Measurements from ENCODE around the gene TMEM127. TPM values are rescaled to one million over a fixed set of nuclear protein-coding genes. Genes with fewer than 3 reads are reported as not detected.

The TMEM127 gene
- polyA plus RNA-seq, 3 donors: 72.3 to 107 (median 78.5) TPM

DNA sequence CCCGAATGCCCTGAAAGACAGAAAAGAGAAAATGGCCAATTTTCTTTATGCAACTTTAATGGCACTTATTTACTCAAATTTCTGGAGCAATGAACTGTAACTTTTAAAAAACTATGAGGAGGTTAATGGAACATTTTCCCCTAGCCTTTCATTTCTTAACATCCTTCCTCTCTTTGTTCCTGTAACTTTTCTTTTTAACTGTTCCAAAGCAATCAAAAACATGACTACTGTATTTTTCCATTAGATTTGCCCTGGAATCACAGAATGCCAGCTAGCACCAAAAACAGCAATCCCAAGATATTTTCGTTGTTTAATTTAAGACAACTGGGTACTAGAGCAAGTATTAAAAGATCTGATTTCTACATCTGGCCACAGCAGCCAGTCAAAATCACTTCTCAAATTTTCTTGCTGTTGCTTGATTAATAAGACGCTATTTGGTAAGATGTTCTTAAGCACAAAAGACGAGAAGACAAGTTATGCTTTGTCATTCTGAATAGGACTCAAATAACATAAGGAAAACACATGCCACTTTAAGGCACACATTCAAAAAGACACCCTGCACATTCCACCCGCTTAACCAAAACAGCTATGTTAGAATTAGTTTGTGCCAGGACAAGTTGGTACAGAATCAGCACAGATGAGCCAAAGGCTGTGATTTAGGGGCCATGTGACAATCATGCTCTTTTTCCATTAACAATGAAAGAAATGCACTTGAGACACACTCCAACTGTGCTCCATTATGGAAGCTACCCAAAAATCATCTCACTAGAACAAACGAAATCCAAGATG, 60.8 kb downstream of the TMEM127 start:
- Histone ChIP-seq H2AFZ (ENCODE audit: insufficient read depth, low read depth, low read length, poor library complexity, severe bottlenecking) (no peak overlapping the region), H3K9ac (ENCODE audit: insufficient read depth, low read length, poor library complexity, severe bottlenecking) (no peak overlapping the region), H3K4me2 (replicated peaks; ENCODE audit: extremely low read depth, low read length, poor library complexity, severe bottlenecking) (peak overlapping the region; percentile 42), H3K27me3 (ENCODE audit: control insufficient read depth in 2 of 2, insufficient read depth in 2 of 2, low read length in 2 of 2) (no peaks in the 10 kb centered on the region), H4K20me1 (ENCODE audit: insufficient read depth, low read length) (peaks cover 71% of the 10 kb centered on the region), H3K27ac (ENCODE audit: low read depth in 1 of 2, low read length in 2 of 2) (peak overlapping the region in 1 of 2 donors; percentile 68), H3K4me1 (ENCODE audit: control insufficient read depth in 1 of 2, insufficient read depth in 2 of 2, low read length in 2 of 2) (peaks cover 62 to 64% of the 10 kb centered on the region in 2 donors), H3K9me3 (replicated peaks in 1 of 2; ENCODE audit: control insufficient read depth in 1 of 2, insufficient read depth in 1 of 2, low read length in 2 of 2) (no peaks in the 10 kb centered on the region), H3K4me3 (replicated peaks in 1 of 3; ENCODE audit: low read depth in 2 of 3, low read length in 3 of 3) (peak overlapping the region in 1 of 3 experiments; percentile 24), H3K36me3 (replicated peaks in 1 of 2; ENCODE audit: control insufficient read depth in 1 of 2, insufficient read depth in 2 of 2, low read length in 2 of 2) (no peaks in the 10 kb centered on the region), H3K79me2 (ENCODE audit: insufficient read depth, low read length) (peaks cover 94% of the 10 kb centered on the region)
- Mint-ChIP-seq H3K36me3 (peaks cover 9 to 25% of the 10 kb centered on the region in 2 donors), H3K9me3 (no peaks in the 10 kb centered on the region), H3K4me3 (peak overlapping the region; percentile 21 to 71), H3K27me3 (ENCODE audit: low read depth in 3 of 3) (peaks cover 0 to 1% (median 0%) of the 10 kb centered on the region in 3 donors), H3K27ac (peak overlapping the region; percentile 77 to 90 (median 87)), H3K4me1 (peaks cover 75% of the 10 kb centered on the region)
- TF ChIP-seq, protein P1, sequence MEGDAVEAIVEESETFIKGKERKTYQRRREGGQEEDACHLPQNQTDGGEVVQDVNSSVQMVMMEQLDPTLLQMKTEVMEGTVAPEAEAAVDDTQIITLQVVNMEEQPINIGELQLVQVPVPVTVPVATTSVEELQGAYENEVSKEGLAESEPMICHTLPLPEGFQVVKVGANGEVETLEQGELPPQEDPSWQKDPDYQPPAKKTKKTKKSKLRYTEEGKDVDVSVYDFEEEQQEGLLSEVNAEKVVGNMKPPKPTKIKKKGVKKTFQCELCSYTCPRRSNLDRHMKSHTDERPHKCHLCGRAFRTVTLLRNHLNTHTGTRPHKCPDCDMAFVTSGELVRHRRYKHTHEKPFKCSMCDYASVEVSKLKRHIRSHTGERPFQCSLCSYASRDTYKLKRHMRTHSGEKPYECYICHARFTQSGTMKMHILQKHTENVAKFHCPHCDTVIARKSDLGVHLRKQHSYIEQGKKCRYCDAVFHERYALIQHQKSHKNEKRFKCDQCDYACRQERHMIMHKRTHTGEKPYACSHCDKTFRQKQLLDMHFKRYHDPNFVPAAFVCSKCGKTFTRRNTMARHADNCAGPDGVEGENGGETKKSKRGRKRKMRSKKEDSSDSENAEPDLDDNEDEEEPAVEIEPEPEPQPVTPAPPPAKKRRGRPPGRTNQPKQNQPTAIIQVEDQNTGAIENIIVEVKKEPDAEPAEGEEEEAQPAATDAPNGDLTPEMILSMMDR (IDR thresholded peaks at IDR 0.05): no peak
- intact Hi-C loops (cut with micrococcal nuclease): loop anchor here in 1 of 2 donors (5.0 kb wide), 1 partner anchor 37 kb away; no protein-coding TSS in a partner anchor
- peak in 2 of 3 donors; percentile 27 to 43 for DNase-seq
- WGBS (ENCODE audit: insufficient coverage): 73% methylated on average over 2 of the region's 6 CpGs

DNA sequence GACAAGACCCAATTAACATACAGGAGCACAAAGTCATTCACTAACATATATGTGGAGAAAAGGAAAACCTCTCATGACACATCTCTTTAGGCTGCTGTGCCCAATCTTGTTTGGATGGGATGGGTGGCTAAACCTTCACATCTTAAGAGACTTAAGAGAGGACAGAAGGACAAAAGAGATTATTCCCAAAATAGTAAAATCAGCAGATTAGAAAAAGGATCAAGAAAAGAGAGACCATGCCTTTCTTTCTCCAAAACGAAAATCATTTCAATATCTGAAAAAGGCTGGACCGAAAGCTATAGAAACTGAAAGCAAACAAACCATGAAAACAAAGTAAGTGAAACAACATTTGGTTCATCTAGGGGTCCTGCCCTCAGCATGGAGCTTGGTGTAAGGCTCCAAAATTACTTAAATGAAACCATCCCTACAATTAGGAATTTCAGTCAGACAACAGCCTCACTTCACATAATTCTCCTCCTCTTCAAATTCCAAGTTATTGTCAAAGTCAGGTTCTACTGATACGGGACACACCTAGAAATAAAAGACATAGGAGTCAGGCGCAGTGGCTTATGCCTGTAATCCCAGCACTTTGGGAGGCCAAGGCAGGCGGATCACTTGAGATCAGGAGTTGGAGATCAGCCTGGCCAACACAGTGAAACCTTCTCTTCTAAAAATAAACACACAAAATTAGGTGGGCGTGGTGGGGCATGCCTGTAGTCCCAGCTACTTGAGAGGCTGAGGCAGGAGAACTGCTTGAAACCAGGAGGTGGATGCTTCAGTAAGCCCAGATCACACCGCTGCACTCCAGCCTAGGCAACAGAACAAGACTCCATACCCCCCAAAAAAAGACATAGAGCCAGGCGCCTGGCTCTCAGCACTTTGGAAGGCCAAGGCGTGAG, 62.4 kb downstream of the TMEM127 start:
- H3K27ac ChIP-seq (ENCODE audit: low read depth in 1 of 2, low read length in 2 of 2): peak overlapping the region in 1 of 2 donors; percentile 68
- H4K20me1 ChIP-seq (ENCODE audit: insufficient read depth, low read length): peaks cover 87% of the 10 kb centered on the region
- peaks cover 11 to 31% of the 10 kb centered on the region in 2 donors for H3K36me3 Mint-ChIP-seq
- no peaks in the 10 kb centered on the region for H3K9me3 ChIP-seq (replicated peaks in 1 of 2; ENCODE audit: control insufficient read depth in 1 of 2, insufficient read depth in 1 of 2, low read length in 2 of 2)
- H3K4me2 ChIP-seq (replicated peaks; ENCODE audit: extremely low read depth, low read length, poor library complexity, severe bottlenecking): peak overlapping the region; percentile 19
- no peaks in the 10 kb centered on the region for H3K27me3 ChIP-seq (ENCODE audit: control insufficient read depth in 2 of 2, insufficient read depth in 2 of 2, low read length in 2 of 2)
- no peaks in the 10 kb centered on the region for H3K9me3 Mint-ChIP-seq
- no peak overlapping the region for H3K9ac ChIP-seq (ENCODE audit: insufficient read depth, low read length, poor library complexity, severe bottlenecking)
- peaks cover 83% of the 10 kb centered on the region for H3K4me1 Mint-ChIP-seq
- no peak overlapping the region for H2AFZ ChIP-seq (ENCODE audit: insufficient read depth, low read depth, low read length, poor library complexity, severe bottlenecking)
- TF ChIP-seq, protein P1 (IDR thresholded peaks at IDR 0.05): no peak
- peak overlapping the region in 5 of 7 donors; percentile 75 to 91 (median 83) for H3K27ac Mint-ChIP-seq
- H3K79me2 ChIP-seq (ENCODE audit: insufficient read depth, low read length): peaks cover 98% of the 10 kb centered on the region
- H3K27me3 Mint-ChIP-seq (ENCODE audit: low read depth in 3 of 3): peaks cover 0 to 1% (median 0%) of the 10 kb centered on the region in 3 donors
- no peaks in the 10 kb centered on the region for H3K36me3 ChIP-seq (replicated peaks in 1 of 2; ENCODE audit: control insufficient read depth in 1 of 2, insufficient read depth in 2 of 2, low read length in 2 of 2)
- 90% methylated on average over 4 of the region's 9 CpGs for WGBS (ENCODE audit: insufficient coverage)
- intact Hi-C loops (cut with micrococcal nuclease): no loop called here
- DNase-seq: no peak
- peak overlapping the region in 1 of 2 donors; percentile 37 for H3K4me3 Mint-ChIP-seq
- peaks cover 63 to 69% of the 10 kb centered on the region in 2 donors for H3K4me1 ChIP-seq (ENCODE audit: control insufficient read depth in 1 of 2, insufficient read depth in 2 of 2, low read length in 2 of 2)
- H3K4me3 ChIP-seq (replicated peaks in 1 of 3; ENCODE audit: low read depth in 2 of 3, low read length in 3 of 3): peak overlapping the region in 1 of 3 experiments; percentile 11

Measured in CD14-positive monocyte (primary cell).